Fibroblast of lung (primary cell): ENCODE data around the gene CCDC93.

Experiments
- CTCF ChIP-seq, 2 donors: IDR thresholded peaks in 1 of 2; conservative IDR thresholded peaks in 1 of 2; 1 replicate in 1 of 2; 2 replicates in 1 of 2; pipeline ENCODE4 v1.5.1; 2011 to 2012; ENCODE audit warnings: low read length in 2 of 2, control low read depth in 1 of 2, inconsistent platforms in 1 of 2, low read depth in 1 of 2, mild to moderate bottlenecking in 1 of 2
- EZH2 ChIP-seq: IDR thresholded peaks from 2 replicates; pipeline ENCODE4 v1.5.1; 2012; ENCODE audit warnings: low read length, control low read depth, mild to moderate bottlenecking; ENCODE audit errors: missing control alignments

- TF ChIP-seq CTCF (conservative IDR thresholded peaks at IDR 0.05 in 1 of 2, IDR thresholded peaks at IDR 0.05 in 1 of 2; ENCODE audit: low read depth in 1 of 2, low read length in 2 of 2) (no peak), EZH2 (no peak)
Measured at GRCh38 chr2:117985092-117985491, 28.8 kb downstream of the CCDC93 start.
